HG03565 (cell line): ENCODE data around the gene PHF19.

ENCODE experiments used
- ATAC-seq: cut with Tn5 transposase; IDR thresholded peaks from one replicate; pipeline ENCODE4 v1.9.1; 2021; ENCODE audit warnings: mild to moderate bottlenecking, moderate library complexity; ENCODE audit not compliant: unreplicated experiment

PHF19 gene

DNA sequence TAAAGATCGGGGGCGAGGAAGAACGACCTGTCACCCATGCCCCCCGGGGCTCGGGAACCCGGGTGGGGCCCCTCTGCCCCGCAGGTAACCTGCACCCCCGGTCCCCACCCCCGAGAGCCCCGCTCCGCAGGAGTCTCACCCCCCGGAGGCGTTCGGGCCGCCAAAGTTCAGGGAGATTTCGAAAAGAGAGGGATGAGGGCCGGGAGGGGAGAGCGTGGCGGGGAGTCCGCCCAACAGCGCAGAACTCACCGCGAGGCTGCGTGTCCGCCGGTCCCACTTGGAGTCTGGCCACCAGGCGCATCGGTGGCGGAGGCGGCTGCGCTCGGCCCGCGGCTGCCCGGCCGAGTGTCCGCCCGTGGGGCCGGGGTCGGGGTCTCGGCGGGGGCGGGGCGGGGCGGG lies at the start of gene PHF19:
PHF19 (minus strand) TSS at position 347 of the 399 bp plus-strand sequence. CDS start 2,447 bp downstream, outside the sequence.
- ATAC-seq, result no peak

- peak; percentile 2 for ATAC-seq
These were observed 49.5 kb upstream of the PHF19 start, which contains the start of gene TRAF1 for GRCh38 chr9:120926397-120926928. TRAF1 (minus strand) TSS chr9:120926796; CDS start chr9:120926075, 721 bp downstream.

DNA sequence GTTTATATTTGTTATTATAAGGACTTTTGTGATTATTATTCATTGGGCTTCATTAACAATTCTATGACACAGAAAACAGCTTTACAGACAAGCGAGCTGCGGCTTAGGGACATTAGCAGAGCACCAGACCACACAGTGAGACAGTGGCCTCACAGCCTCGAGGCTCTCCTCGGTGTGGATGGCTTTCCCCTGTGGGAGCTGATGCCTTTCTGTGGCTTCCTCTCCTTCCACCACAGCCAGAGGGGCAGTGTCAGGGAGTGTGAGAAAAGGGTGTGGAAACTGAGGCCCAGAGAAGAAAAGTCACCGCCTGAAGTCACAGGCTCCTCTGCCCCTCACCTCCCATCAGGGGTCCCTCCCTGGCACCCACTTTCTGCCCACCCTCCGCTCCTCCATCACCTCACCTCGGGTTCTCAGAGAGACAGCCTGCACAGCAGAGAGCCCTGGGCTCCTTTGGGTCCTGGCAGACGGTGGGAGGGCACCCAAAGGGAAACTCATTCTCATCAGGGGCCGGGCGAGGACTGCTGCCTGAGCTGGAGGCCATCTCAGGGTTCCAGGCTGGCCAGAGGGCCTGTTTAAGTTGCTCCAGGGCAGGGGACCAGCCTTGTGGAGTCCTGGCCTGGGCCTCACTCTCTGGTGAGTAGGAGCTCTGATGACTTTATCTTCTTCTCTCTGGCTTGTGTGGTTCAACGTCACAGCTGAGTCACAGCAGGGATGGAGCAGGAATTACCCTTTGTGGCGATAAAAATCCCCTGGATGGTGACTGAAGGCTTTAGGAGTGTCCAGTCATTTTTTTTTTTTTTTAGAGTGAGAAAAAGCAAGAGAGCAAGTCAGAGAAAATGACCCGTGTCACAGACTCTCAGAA lies 48.8 kb upstream of the PHF19 start:
- ATAC-seq, result peak; percentile 26

GRCh38 chr9:120924698-120925534 lies 47.9 kb upstream of the PHF19 start:
- ATAC-seq, result no peak

DNA sequence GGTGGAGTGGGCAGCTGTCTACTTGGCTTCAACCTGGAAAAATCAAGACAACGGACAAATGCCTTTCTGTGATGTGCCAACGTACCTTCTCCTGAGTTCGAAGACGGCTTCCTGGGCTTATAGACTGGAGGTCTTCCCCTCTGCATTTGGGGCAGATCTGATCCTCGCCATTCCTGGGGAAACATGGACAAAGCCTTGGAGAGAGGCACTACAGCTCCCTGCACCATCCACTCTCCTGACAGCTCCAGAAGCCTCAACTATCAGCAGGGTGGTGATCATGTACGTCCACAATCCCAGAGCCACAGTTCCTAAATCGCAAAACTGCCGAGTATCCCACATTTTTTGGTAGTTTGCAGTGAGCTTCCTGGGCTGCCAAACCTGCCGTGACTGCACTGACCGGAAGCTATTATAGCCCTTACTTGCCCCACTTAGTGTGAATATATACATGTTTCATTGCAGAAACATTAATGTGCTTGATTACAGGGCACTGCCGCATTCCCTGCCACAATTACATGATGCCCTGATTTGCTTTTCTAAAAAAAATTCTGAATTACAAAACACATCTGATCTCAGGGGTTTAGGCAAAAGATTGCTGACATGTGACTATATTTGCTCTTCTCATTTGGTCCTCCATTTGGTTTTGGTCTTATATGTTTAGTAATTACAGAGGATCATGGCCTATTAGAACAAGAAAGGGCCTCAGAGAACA lies 46.8 kb upstream of the PHF19 start:
- ATAC-seq, result no peak

DNA sequence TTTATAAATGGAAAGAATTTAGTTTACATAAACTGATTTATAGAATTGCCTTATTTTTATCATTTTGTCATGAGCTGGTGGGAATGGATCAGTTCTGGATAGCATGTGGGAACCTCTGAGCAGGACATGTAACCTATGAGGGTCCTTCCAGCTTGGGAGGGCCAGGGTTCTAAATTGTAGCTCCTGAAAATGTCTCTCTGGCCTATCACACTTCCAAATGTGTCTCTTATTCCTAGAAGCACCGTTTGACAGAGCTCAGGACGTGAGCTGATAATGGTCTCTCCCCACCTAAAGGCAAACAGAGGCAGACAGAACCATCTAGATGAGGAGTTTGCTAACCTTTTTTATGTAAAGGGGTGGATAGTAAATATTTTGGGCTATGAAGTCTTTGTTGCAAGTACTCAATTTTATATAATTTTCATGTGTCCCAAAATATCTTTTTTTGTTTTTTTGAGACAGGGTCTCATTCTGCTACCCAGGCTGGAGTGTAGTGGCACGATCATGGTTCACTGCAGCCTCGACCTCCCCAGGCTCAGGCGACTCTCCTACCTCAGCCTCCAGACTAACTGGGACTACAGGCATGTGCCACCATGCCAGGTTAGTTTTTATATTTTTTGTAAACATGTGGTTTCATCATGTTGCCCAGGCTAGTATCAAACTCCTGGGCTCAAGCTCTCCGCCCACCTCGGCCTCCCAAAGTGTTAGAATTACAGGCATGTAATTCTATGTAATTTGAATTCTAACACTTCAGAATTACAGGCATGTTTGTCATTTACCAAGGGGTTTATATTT lies 45.6 kb upstream of the PHF19 start:
- ATAC-seq, result no peak

DNA sequence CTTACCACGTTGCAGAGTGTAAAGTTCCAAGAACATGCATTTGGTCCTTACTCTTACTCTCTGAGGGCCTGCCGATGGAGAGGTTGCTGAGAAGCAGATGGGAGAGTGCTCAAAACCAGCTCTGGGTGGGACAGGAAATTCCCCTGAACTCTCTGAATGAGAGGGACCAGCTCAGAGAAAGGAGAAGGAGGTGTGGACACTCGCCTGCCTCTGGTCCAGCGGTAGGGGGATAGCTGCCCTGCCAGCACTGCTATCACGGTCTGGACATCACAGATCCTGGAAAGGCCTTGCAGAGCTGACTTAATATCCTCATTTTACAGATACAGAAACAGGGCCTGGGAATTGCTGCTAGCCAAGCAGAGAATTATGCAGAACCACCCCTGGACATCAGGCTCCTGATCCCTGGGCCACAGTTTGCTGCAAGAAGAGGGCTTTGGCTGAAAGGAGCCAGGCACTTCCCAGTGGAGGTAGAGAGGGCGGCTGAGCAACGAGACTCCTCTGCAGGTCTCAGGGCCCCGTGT lies 44.7 kb upstream of the PHF19 start:
- no peak for ATAC-seq

GRCh38 chr9:120920806-120921178 lies 43.8 kb upstream of the PHF19 start:
- no peak for ATAC-seq

DNA sequence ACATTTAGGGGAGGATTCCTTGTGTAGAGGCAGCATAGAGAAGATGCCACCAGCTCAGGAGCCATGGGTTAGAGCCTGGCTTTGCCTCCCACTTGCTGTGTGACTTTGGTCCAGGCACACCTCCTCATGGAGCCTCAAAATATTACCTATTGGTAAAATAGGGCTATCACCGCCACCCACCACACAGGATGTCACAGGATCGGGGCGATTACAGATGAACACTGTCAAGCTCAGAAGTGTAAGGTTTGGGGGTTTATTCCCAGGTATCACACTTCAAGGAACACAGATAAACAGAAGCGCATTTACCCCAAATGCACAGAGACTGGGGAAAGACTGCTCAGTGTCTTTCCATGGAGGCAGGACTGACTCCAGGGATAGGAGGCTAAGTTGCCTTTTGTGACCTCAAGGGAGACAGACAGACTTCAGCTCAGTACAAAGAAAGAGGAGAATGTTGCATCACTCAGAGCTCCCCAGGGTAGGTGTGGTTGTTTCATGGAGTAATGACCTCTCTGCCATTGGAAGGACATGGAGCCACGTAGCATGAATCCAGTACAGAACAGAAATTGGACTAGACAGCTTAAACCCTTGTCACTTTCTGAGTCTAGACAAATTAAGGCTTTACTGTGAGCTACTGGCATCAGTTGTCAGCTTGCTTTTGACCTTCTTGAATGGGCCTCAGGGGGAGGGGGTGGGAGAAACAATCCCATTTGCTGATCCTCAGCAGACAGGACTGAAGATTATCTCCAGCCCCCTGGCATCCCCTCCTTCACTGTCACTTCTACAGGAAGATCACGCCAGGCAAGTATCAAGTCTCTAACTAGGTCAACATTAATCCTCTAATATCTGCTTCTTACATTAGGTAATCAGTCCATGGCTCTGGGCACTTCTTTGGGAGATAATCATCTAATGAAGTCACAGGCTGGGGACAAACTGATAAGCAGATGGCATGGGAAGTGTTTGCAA lies 43.1 kb upstream of the PHF19 start:
- ATAC-seq, result no peak

- ATAC-seq, result no peak
These were observed 42.2 kb upstream of the PHF19 start for GRCh38 chr9:120918931-120919842.

DNA sequence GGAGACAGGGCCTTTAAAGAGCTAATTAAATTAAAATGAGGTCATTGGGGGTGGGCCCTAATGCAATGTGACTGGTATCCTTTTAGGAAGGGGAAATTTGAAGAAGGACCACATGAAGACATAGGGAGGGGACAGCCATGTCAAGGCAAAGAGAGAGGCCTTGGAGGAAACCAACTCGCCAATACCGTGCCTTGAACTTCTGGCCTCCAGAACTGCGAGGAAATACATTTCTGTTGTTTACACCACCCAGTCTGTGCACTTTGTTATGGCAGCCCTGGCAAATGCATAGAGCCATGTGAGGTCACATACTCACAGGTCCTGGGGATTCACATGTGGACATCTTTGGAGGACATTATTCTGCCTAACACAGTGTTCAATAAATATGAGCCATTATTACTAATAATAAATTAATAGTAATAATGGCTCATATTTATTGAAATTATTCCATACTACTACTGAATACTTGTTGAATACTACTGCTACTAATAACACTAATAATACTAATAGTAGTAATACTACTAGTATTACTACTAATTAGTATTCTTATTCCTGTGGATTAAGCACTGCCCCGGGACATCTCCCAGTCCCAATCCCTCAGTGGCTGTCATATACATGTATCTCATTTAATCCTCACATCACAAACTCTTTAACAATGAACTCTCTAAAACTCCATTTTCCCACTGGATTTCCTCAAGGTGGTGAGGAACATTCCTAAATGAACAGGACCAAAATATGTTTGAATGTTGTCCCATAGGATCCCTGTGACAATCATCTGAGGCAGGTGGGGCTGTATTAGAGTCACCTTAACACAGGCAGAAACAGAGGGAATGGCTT lies 41.2 kb upstream of the PHF19 start:
- no peak for ATAC-seq

DNA sequence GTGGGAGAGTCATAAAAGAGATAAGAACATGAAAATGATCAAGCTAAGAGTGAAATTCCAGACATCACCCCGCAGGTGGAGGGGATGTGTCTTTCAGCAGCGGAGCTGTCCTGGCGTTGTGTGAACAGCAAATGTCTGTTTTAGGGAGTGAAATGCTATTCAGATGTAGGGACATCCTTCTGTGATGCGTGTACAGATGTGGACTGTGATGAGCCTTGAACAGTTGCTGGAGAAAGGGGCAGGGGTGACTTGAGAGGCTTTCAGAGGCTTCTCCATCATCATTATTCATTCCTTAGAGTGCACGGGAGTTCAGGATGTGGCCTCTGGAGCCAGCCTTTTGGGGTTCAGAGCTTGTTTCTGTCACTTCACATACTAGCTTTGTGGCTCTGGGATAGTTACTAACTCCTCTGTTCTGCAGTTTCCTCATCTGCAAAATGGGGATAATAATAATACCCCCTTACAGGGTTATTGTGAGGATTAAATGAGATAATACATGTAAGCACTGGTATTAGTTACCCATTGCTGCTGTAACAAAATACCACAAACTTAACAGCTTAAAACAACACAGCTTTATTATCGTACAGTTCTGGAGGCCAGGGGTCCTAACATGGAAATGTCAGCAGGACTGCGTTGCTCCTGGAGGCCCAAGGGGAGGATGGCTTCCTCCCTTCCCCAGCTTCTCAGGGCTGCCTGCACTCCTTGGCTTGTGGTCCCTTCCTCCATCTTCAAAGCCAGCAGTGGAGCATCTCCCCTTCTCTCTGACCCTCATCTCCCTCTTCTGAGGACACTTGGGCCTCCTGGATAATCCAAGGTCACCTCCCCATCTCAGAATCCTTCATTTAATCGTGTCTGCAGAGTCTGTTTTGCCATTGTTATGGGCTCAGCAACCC lies 40.2 kb upstream of the PHF19 start:
- ATAC-seq, result no peak

DNA sequence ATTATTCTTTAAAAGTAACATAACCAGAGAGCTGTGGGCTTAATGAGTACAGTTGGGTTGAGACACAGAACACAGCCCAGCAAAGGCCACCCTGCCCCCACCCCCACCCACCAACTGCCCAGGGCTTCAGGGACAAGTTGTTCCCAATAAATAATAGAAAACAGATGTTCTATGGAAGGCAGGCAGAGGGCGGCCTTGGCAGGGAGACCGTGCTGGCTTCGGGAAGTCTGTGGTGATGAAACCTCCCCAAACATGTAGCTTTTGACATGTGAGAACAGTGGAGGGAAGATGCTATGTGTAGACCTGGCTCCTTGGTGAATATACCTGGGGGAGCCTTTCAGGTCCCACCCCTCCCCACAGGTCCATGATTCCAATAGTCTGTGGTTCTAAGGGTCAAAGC lies 39.6 kb upstream of the PHF19 start:
- ATAC-seq, result no peak

DNA sequence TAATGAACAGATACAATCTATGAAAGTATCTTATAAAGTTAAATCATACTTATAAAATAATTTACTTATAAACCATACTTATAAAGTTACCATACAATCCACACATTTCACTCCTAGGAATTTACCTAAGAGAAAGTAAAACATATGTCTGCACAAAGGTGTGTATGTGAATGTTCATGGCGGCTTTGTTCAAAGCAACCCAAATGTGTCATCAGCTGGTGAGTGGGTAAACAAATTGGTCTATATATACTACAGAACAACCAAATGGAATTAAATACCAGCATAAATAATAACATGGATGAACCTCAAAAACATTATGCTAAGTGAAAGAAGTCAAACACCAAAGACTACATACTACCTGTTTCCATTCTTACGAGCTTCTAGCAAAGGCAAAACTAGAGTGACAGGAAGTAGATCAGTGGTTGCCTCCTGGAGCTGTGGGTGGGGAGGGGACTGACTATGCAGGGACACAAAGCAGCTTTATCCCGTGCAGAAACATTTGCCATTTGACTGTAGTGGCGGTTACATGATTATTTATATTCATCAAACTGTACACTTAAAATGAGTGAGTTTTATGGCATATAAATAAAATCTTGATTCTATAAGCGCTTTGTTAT lies 39.0 kb upstream of the PHF19 start:
- ATAC-seq, result no peak

DNA sequence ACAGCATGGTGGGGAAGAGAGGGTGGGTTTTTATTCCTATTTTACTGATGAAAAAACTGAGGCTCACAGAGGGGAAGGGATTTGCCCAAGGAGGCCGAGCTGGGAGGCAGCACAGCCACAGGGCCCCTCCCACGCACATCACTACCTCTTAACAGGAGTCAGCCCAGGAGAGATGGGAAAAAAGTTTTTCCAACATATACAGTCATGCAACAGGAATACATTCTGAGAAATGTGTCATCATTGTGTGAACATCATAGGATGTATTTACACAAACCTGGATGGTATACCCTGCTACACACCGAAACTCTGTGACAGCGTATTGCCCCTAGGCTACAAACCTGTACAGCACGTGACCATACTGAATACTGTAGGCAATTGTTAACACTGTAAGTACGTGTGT lies 38.0 kb upstream of the PHF19 start:
- no peak for ATAC-seq
